Measurements from ENCODE around the gene TNFRSF25.

Gene TNFRSF25

DNA sequence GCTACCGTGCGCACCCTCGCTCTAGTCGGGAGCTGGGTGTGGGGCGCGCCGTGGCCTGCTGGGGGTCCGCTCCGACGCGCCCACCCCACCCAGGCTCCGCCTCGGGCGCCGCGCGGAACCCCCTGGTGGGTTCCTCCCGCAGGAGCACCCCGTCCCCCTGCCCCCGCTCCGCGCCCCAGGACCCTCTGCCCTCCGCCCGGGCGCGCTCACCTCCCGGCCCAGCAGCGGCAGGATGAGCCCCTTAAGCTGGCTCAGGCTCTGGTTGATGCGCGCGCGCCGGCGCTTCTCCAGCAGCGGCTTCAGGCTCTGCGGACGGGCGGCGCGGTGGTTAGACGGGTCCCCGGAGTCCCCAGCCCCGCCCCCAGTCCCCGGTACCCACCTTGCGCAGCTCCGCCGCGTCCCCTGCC lies 46.6 kb downstream of the TNFRSF25 start:
- no peaks in the 10 kb centered on the region for H3K36me3 ChIP-seq (ENCODE audit: control insufficient read depth, insufficient read depth, low read length)
- peak overlapping the region; percentile 18 for H3K4me3 ChIP-seq (ENCODE audit: extremely low read depth, insufficient read depth, low read length, poor library complexity, severe bottlenecking)
- no peaks in the 10 kb centered on the region for H3K9me3 ChIP-seq (ENCODE audit: control insufficient read depth, low read length)
- peaks cover 29% of the 10 kb centered on the region for H3K4me1 ChIP-seq (ENCODE audit: control insufficient read depth, insufficient read depth, low read length, poor library complexity, severe bottlenecking)
- 3 to 5% methylated on average over 34 to 42 of the region's 48 CpGs for WGBS, 2 experiments (ENCODE audit: insufficient coverage in 2 of 2)
- no peak overlapping the region for H3K27ac ChIP-seq (ENCODE audit: low read depth, low read length, severe bottlenecking)

DNA sequence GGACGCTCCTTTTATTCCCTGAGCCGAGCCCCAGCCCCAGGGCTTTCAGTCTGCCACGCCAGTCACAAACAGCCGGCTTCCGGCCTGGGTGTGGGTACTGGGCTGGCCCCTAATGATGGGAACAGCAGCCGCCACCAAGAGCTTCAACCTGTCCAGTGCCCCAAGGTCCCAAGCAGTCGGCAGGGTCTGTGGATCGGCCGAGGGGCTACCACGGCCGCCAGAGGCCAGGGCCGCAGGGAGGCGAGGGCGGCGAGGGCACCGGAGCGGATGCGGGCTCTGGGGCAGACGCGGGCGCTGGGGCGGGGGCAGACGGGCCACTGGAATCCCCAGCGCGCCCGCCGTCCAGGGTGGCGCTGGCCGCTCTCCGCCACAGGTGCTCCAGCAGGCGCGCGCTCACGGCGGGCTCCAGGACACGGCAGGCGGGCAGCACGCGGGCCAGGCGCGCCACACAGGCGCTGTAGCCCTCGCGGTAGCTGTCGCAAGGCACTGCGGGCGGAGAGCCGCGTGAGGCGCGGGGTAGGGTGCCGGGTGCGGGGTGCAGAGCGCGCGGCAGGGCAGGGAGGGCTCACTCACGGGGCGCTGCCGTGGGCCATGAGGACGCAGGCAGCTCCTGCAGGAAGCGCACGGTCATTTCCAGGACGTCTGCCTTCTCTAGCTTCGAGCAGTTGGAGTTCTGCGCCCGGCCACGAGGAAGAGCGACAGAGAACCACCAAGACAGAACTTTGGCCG lies 47.1 kb downstream of the TNFRSF25 start:
- Histone ChIP-seq H3K4me3 (ENCODE audit: extremely low read depth, insufficient read depth, low read length, poor library complexity, severe bottlenecking) (peak overlapping the region; percentile 18), H3K27ac (ENCODE audit: low read depth, low read length, severe bottlenecking) (no peak overlapping the region), H3K36me3 (ENCODE audit: control insufficient read depth, insufficient read depth, low read length) (no peaks in the 10 kb centered on the region), H3K4me1 (ENCODE audit: control insufficient read depth, insufficient read depth, low read length, poor library complexity, severe bottlenecking) (peaks cover 30% of the 10 kb centered on the region), H3K9me3 (ENCODE audit: control insufficient read depth, low read length) (no peaks in the 10 kb centered on the region)
- WGBS, 2 experiments (ENCODE audit: insufficient coverage in 2 of 2): 12 to 16% methylated on average over 52 to 66 of the region's 69 CpGs

DNA sequence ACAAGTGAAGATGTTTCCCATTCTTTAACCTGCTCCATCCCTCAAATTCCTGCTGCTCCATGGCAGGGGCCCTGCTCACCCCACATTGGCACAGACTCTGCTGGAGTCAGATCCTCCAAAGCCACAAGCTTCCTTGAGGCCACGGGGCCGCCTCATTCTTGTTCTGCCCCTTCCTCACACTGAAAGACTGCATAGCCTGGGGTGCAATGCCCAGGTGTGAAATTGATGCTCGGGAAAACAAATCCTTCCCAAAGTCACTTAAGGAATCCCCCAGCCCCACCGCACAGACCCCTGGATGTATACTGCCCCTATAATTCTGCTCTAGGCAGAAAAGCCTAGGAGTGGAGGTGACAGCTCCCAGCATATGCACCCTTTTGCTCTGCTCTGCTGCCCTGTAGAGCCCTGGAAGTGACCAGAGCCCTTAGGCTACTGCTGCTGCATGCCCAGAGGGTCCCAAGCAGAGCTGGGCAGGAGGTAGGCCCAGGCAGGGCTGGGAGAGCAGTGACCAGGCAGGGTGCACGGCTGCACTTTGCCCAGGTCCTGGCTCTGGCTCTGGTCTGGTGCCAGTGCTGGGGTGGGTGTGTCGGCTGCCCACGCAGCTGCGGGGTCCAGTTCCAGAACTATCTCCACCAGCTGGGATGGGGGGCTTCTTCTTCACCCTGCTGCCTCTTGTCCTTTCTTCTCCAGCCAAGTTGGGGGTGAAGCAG lies 47.9 kb downstream of the TNFRSF25 start:
- Histone ChIP-seq H3K4me1 (ENCODE audit: control insufficient read depth, insufficient read depth, low read length, poor library complexity, severe bottlenecking) (peaks cover 30% of the 10 kb centered on the region), H3K9me3 (ENCODE audit: control insufficient read depth, low read length) (no peaks in the 10 kb centered on the region), H3K27ac (ENCODE audit: low read depth, low read length, severe bottlenecking) (no peak overlapping the region), H3K36me3 (ENCODE audit: control insufficient read depth, insufficient read depth, low read length) (no peaks in the 10 kb centered on the region), H3K4me3 (ENCODE audit: extremely low read depth, insufficient read depth, low read length, poor library complexity, severe bottlenecking) (no peak overlapping the region)
- WGBS, 2 experiments (ENCODE audit: insufficient coverage in 2 of 2): 67 to 73% methylated on average over 6 to 7 of the region's 8 CpGs

DNA sequence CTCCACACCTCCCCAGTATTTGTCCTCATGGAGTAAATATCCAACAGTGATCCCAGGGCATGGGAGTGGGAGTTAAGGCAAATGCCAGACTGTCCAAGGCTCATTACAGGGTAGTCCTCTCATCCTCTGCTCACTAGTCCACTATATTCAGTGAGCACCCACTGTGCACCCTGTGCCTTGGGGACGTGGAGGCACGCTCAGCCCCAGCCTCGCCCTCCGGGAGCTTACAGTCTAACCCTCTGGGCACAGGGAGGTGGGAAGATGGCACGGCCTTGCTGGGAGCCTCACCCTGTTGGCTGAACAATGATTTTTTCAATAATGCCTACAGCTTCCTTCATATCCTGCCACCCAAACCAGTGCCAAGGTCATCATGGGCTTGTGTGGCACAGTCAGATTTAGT lies 49.1 kb downstream of the TNFRSF25 start:
- Histone ChIP-seq H3K27ac (ENCODE audit: low read depth, low read length, severe bottlenecking) (no peak overlapping the region), H3K9me3 (ENCODE audit: control insufficient read depth, low read length) (no peaks in the 10 kb centered on the region), H3K4me1 (ENCODE audit: control insufficient read depth, insufficient read depth, low read length, poor library complexity, severe bottlenecking) (peaks cover 30% of the 10 kb centered on the region), H3K36me3 (ENCODE audit: control insufficient read depth, insufficient read depth, low read length) (no peaks in the 10 kb centered on the region), H3K4me3 (ENCODE audit: extremely low read depth, insufficient read depth, low read length, poor library complexity, severe bottlenecking) (no peak overlapping the region)
- WGBS, 2 experiments (ENCODE audit: insufficient coverage in 2 of 2): 89 to 92% methylated on average over 4 to 5 of the region's 5 CpGs

DNA sequence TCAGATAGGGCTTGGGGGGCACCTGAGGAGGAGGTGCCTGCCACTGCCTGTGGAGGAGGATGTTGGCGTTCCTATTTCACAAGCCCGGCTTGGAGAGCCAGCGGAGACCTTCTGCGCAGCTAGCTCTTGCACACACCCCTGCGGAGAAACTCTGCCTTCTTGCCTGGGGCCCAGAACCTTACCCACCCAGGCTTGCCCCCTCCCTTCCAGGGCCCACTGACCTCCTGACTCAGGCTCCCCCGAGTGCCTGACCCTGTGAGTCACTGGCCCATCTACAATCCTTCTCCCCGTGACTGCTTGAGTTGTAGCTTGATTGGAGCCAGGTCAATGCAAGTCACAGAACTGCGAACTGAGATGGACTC lies 49.7 kb downstream of the TNFRSF25 start:
- 71 to 93% methylated on average over 6 to 8 of the region's 8 CpGs for WGBS, 2 experiments (ENCODE audit: insufficient coverage in 2 of 2)
- Histone ChIP-seq H3K4me3 (ENCODE audit: extremely low read depth, insufficient read depth, low read length, poor library complexity, severe bottlenecking) (no peak overlapping the region), H3K4me1 (ENCODE audit: control insufficient read depth, insufficient read depth, low read length, poor library complexity, severe bottlenecking) (peaks cover 30% of the 10 kb centered on the region), H3K27ac (ENCODE audit: low read depth, low read length, severe bottlenecking) (no peak overlapping the region), H3K9me3 (ENCODE audit: control insufficient read depth, low read length) (no peaks in the 10 kb centered on the region), H3K36me3 (ENCODE audit: control insufficient read depth, insufficient read depth, low read length) (no peaks in the 10 kb centered on the region)

DNA sequence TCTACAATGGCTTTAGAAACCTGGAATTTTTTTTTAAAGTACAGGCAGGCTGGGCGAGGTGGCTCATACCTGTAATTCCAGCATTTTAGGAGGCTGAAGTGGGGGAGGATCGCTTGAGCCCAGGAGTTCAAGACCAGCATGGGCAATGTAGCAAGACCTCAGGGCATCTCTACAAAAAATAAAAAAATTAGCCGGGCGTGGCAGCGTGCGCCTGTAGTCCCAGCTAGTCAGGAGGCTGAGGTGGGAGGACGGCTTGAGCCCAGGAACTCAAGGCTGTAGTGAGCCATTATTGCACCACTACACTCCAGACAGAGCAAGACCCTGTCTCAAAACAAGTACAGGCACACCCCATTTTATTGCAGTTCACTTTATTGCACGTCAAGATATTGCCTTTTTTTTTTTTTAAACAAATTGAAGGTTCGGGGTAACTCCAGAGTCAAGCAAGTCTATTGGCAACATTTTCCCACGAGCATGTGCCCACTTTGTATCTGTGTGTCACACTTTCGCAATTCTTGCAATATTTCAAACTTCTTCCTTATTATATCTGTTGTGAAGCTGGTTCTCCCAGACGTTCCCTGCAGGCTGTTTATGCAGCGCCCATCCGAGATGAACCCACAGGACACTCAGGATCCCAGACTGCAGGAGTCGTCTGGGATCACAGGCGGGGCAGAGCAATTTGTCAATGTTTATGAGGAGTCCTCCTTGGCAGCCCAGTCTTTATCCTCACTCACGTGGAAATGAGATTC lies 50.9 kb downstream of the TNFRSF25 start:
- Histone ChIP-seq H3K9me3 (ENCODE audit: control insufficient read depth, low read length) (no peaks in the 10 kb centered on the region), H3K4me1 (ENCODE audit: control insufficient read depth, insufficient read depth, low read length, poor library complexity, severe bottlenecking) (peaks cover 22% of the 10 kb centered on the region), H3K4me3 (ENCODE audit: extremely low read depth, insufficient read depth, low read length, poor library complexity, severe bottlenecking) (no peak overlapping the region), H3K36me3 (ENCODE audit: control insufficient read depth, insufficient read depth, low read length) (no peaks in the 10 kb centered on the region), H3K27ac (ENCODE audit: low read depth, low read length, severe bottlenecking) (no peak overlapping the region)
- 81 to 84% methylated on average over 11 to 17 of the region's 17 CpGs for WGBS, 2 experiments (ENCODE audit: insufficient coverage in 2 of 2)

DNA sequence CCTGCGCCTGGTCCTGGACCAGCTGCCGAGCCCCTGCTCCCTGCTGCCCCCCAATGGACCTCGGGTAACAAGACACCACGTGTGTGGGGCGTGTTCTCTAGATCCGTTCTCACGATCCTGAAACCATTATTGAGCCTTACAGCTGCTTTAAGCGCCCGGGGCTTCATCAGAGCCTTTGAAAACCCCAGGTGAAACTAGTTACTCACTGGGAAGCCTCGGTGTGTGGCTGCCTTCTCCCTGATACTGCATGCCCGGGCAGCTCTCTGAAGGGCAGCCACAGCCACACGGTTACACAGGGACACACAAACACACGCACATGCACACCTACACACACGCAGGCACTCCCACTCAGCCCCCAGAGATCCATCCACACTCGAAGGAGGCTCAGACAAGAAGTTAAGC lies 51.5 kb downstream of the TNFRSF25 start:
- H3K9me3 ChIP-seq (ENCODE audit: control insufficient read depth, low read length): no peaks in the 10 kb centered on the region
- WGBS, 2 experiments (ENCODE audit: insufficient coverage in 2 of 2): 13 to 14% methylated on average over 14 to 15 of the region's 15 CpGs
- H3K4me1 ChIP-seq (ENCODE audit: control insufficient read depth, insufficient read depth, low read length, poor library complexity, severe bottlenecking): peaks cover 18% of the 10 kb centered on the region
- H3K36me3 ChIP-seq (ENCODE audit: control insufficient read depth, insufficient read depth, low read length): no peaks in the 10 kb centered on the region
- no peak overlapping the region for H3K27ac ChIP-seq (ENCODE audit: low read depth, low read length, severe bottlenecking)
- no peak overlapping the region for H3K4me3 ChIP-seq (ENCODE audit: extremely low read depth, insufficient read depth, low read length, poor library complexity, severe bottlenecking)

DNA sequence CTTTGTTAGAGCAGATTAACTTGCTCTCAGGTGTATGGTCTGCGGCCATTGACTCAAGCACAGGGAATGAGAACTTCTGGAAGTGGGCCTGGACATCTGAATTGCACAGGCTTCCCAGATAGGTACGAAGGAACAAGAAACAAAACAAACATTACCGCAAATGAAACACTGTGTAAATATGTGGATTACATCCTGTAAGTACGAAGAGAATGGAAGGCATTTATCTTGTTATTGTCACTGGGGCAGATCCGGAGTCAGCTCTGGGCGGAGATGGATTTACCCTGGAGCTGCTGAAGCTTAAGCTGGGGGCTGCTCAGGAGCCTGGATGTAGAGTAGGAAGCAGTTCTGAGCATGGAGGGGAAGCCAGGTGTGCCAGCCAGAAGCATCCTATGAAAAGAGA lies 53.1 kb downstream of the TNFRSF25 start:
- Histone ChIP-seq H3K36me3 (ENCODE audit: control insufficient read depth, insufficient read depth, low read length) (no peaks in the 10 kb centered on the region), H3K4me3 (ENCODE audit: extremely low read depth, insufficient read depth, low read length, poor library complexity, severe bottlenecking) (no peak overlapping the region), H3K9me3 (ENCODE audit: control insufficient read depth, low read length) (no peaks in the 10 kb centered on the region), H3K4me1 (ENCODE audit: control insufficient read depth, insufficient read depth, low read length, poor library complexity, severe bottlenecking) (peaks cover 18% of the 10 kb centered on the region), H3K27ac (ENCODE audit: low read depth, low read length, severe bottlenecking) (no peak overlapping the region)
- WGBS, 2 experiments (ENCODE audit: insufficient coverage in 2 of 2): 86 to 87% methylated on average over 5 of the region's 6 CpGs

All from mesodermal cell (in vitro differentiated cells).